GM23338 (cell line): Measurements from ENCODE around the gene DIPK1A. TPM values are rescaled to one million over a fixed set of nuclear protein-coding genes. Genes with fewer than 3 reads are reported as not detected.

Source experiments
- ATAC-seq: fragments of 200-7000 bp; cut with Tn5 transposase; 3 replicates; pipeline ENCODE4 v1.9.1; 2020
- DNase-seq: peaks from one replicate; pipeline ENCODE4 v3.0.0-alpha.2; 2015; ENCODE audit warnings: low spot score
- H2AFZ ChIP-seq: fragments of 200-600 bp; sonication (generic); 2 replicates; pipeline ENCODE4 v1.8.0; 2016; ENCODE audit warnings: antibody characterized with exemption, mild to moderate bottlenecking, moderate library complexity
- H3F3A ChIP-seq: fragments of 200-600 bp; sonication (generic); replicated peaks from 2 replicates; pipeline ENCODE4 v1.8.0; 2017; ENCODE audit warnings: antibody characterized with exemption, mixed run types, low read depth
- H3K27ac ChIP-seq: fragments of 200-600 bp; sonication (generic); 2 replicates; pipeline ENCODE4 v1.6.1; 2016; ENCODE audit warnings: low read depth
- H3K27me3 ChIP-seq: fragments of 200-600 bp; sonication (generic); 2 replicates; pipeline ENCODE4 v1.8.0; 2016; ENCODE audit warnings: mild to moderate bottlenecking, mixed run types, moderate library complexity; ENCODE audit not compliant: insufficient read depth
- H3K36me3 ChIP-seq: fragments of 200-600 bp; sonication (generic); 2 replicates; pipeline ENCODE4 v1.8.0; 2016; ENCODE audit warnings: mild to moderate bottlenecking; ENCODE audit not compliant: insufficient read depth
- H3K4me1 ChIP-seq: fragments of 200-600 bp; sonication (generic); 2 replicates; pipeline ENCODE4 v1.8.0; 2016; ENCODE audit warnings: mild to moderate bottlenecking, moderate library complexity; ENCODE audit not compliant: insufficient read depth
- H3K4me2 ChIP-seq: fragments of 200-600 bp; sonication (generic); 2 replicates; pipeline ENCODE4 v1.7.1; 2017; ENCODE audit warnings: mixed run types
- H3K4me3 ChIP-seq: fragments of 200-600 bp; sonication (generic); 2 replicates; pipeline ENCODE4 v1.6.1; 2016; ENCODE audit warnings: mixed run types
- H3K79me2 ChIP-seq: fragments of 200-600 bp; sonication (generic); replicated peaks from 2 replicates; pipeline ENCODE4 v1.8.0; 2017; ENCODE audit warnings: mild to moderate bottlenecking; ENCODE audit not compliant: insufficient read depth
- H3K9me2 ChIP-seq: fragments of 200-600 bp; sonication (generic); 2 replicates; pipeline ENCODE4 v1.8.0; 2017; ENCODE audit not compliant: insufficient read depth
- H4K20me1 ChIP-seq: fragments of 200-600 bp; sonication (generic); replicated peaks from 2 replicates; pipeline ENCODE4 v1.8.0; 2017; ENCODE audit warnings: mild to moderate bottlenecking; ENCODE audit not compliant: insufficient read depth
- H3K27ac Mint-ChIP-seq: 2 replicates; pipeline ENCODE4 v1.8.0; 2020; ENCODE audit warnings: inconsistent platforms, mild to moderate bottlenecking, moderate library complexity, mixed read lengths
- H3K27me3 Mint-ChIP-seq: 3 replicates; pipeline ENCODE4 v1.8.0; 2022; ENCODE audit warnings: low read depth, mild to moderate bottlenecking, moderate library complexity, mixed read lengths, inconsistent platforms; ENCODE audit not compliant: insufficient read depth, poor library complexity
- H3K36me3 Mint-ChIP-seq: 3 replicates; pipeline ENCODE4 v1.8.0; 2021; ENCODE audit warnings: low read depth, mild to moderate bottlenecking, inconsistent platforms, moderate library complexity, mixed read lengths
- H3K4me1 Mint-ChIP-seq: 3 replicates; pipeline ENCODE4 v1.8.0; 2020; ENCODE audit warnings: mild to moderate bottlenecking, inconsistent platforms, mixed read lengths
- H3K4me3 Mint-ChIP-seq: 3 replicates; pipeline ENCODE4 v1.8.0; 2021; ENCODE audit warnings: moderate library complexity, mild to moderate bottlenecking, inconsistent platforms, mixed read lengths
- H3K9me3 Mint-ChIP-seq: 3 replicates; pipeline ENCODE4 v1.8.0; 2020; ENCODE audit warnings: moderate library complexity, mild to moderate bottlenecking, inconsistent platforms, mixed read lengths
- CREB1 ChIP-seq: fragments of 250-450 bp; sonication (Bioruptor Pico); IDR thresholded peaks from 2 replicates; pipeline ENCODE4 v1.5.0; 2020; ENCODE audit warnings: low read depth, mild to moderate bottlenecking, moderate library complexity
- CTCF ChIP-seq, 2 experiments: fragments of 200-600 bp in 1 of 2; sonication (generic) in 1 of 2; conservative IDR thresholded peaks; 2 replicates each; pipeline versions ENCODE4 v1.5.1 to v1.6.1; 2016 to 2017; ENCODE audit warnings: antibody characterized with exemption in 2 of 2, low read depth in 2 of 2, mild to moderate bottlenecking in 2 of 2, moderate library complexity in 1 of 2
- ETS1 ChIP-seq: IDR thresholded peaks from 2 replicates; pipeline ENCODE4 v1.6.1; 2016; ENCODE audit warnings: antibody characterized with exemption
- EZH2 ChIP-seq: fragments of 200-600 bp; sonication (generic); IDR thresholded peaks from one replicate; pipeline ENCODE4 v1.8.0; 2017; ENCODE audit warnings: antibody characterized with exemption, mild to moderate bottlenecking, low read depth; ENCODE audit not compliant: unreplicated experiment
- EZH2phosphoT487 ChIP-seq: fragments of 200-600 bp; sonication (generic); IDR thresholded peaks from one replicate; pipeline ENCODE4 v1.8.1; 2018; ENCODE audit warnings: antibody characterized with exemption; ENCODE audit not compliant: unreplicated experiment
- STAT1 ChIP-seq: IDR thresholded peaks from one replicate; pipeline ENCODE4 v1.6.1; 2016; ENCODE audit warnings: antibody characterized with exemption; ENCODE audit not compliant: unreplicated experiment
- ZNF331 ChIP-seq: fragments of 250-450 bp; sonication (Bioruptor Pico); IDR thresholded peaks from 2 replicates; pipeline ENCODE4 v1.5.0; 2020; ENCODE audit warnings: low read depth, mild to moderate bottlenecking, moderate library complexity
- ZNF462 ChIP-seq: fragments of 250-450 bp; sonication (Bioruptor Pico); IDR thresholded peaks from 2 replicates; pipeline ENCODE4 v1.5.0; 2020; ENCODE audit warnings: mild to moderate bottlenecking, moderate library complexity
- polyA plus RNA-seq: library from polyadenylated mRNA; unstranded; fragments of >200 nt; fragmentation: Nextera tagmentation; extraction: Ambion mirVana; gene quantifications from 2 replicates; pipeline ENCODE4 v1.2.1, GENCODE V29; 2016
- total RNA-seq: library from RNA; depleted of rRNA; stranded (reverse); fragments of >200 nt; shearing (Covaris generic); gene quantifications from 2 replicates; pipeline ENCODE4 v1.2.3, GENCODE V29; 2014

The DIPK1A gene
- total and polyA plus RNA-seq, 2 experiments from 2014 or later = 4.8 to 6.1 TPM

- TF ChIP-seq ZNF462 (CRISPR knock-in tag) = no peak
- no peak for TF ChIP-seq CTCF (conservative IDR thresholded peaks at IDR 0.05; ENCODE audit: low read depth in 2 of 2)
- TF ChIP-seq EZH2phosphoT487 = no peak
- no peak for TF ChIP-seq STAT1
- TF ChIP-seq EZH2 = no peak
Measured at GRCh38 chr1:92940541-92940940, 20.7 kb downstream of the DIPK1A start (continued).

- H3K27ac ChIP-seq = no peak overlapping the region
- H3K9me2 ChIP-seq = no peaks in the 10 kb centered on the region
- H3K4me3 Mint-ChIP-seq = no peak overlapping the region
- H3K4me1 ChIP-seq = no peaks in the 10 kb centered on the region
- H3K36me3 ChIP-seq = no peaks in the 10 kb centered on the region
- H3K36me3 Mint-ChIP-seq = no peaks in the 10 kb centered on the region
- no peak overlapping the region for H2AFZ ChIP-seq
- H3K9me3 Mint-ChIP-seq = no peaks in the 10 kb centered on the region
- DNase-seq (no peak), ATAC-seq (no peak)
- H3K27me3 ChIP-seq = no peaks in the 10 kb centered on the region
- H3F3A ChIP-seq = no peaks in the 10 kb centered on the region
- H4K20me1 ChIP-seq = no peaks in the 10 kb centered on the region
- H3K27me3 Mint-ChIP-seq = peaks cover 1% of the 10 kb centered on the region
- H3K79me2 ChIP-seq = no peaks in the 10 kb centered on the region
- no peak overlapping the region for H3K4me3 ChIP-seq
- H3K27ac Mint-ChIP-seq = no peak overlapping the region
- peaks cover 3% of the 10 kb centered on the region; the same call in 1 of the 3 replicates for H3K4me1 Mint-ChIP-seq
- H3K4me2 ChIP-seq = no peak overlapping the region
- TF ChIP-seq STAT1 (no peak), CTCF (conservative IDR thresholded peaks at IDR 0.05; ENCODE audit: low read depth in 2 of 2) (no peak), ETS1 (no peak), CREB1 (no peak), ZNF331 (no peak)
Measured at GRCh38 chr1:92937731-92938130, 23.5 kb downstream of the DIPK1A start.
